Liver (tissue), 9 donors: ENCODE data around the gene CNPY4. TPM values are rescaled to one million over a fixed set of nuclear protein-coding genes. Genes with fewer than 3 reads are reported as not detected.

Experiments
- DNase-seq: peaks from one replicate; pipeline ENCODE4 v3.0.0-alpha.2; 2017; ENCODE audit warnings: low spot score
- H3K27ac ChIP-seq, 2 donors: one replicate each; pipeline ENCODE4 v1.7.0; 2013; ENCODE audit warnings: inconsistent platforms in 2 of 2, low read length in 2 of 2, control low read depth in 1 of 2, low read depth in 1 of 2, mild to moderate bottlenecking in 1 of 2
- H3K27me3 ChIP-seq, 4 donors: one replicate each; pipeline versions ENCODE4 v1.6.1 to v1.7.0; 2013; ENCODE audit warnings: low read length in 3 of 4, inconsistent platforms in 1 of 4, mild to moderate bottlenecking in 1 of 4, moderate library complexity in 1 of 4; ENCODE audit not compliant: control insufficient read depth in 4 of 4, insufficient read depth in 4 of 4
- H3K36me3 ChIP-seq, 4 donors: one replicate each; pipeline versions ENCODE4 v1.6.1 to v1.7.0; 2013; ENCODE audit warnings: low read length in 3 of 4, mild to moderate bottlenecking in 3 of 4, low read depth in 1 of 4, moderate library complexity in 1 of 4; ENCODE audit not compliant: control insufficient read depth in 4 of 4, insufficient read depth in 3 of 4
- H3K4me1 ChIP-seq, 4 donors: one replicate each; pipeline versions ENCODE4 v1.6.1 to v1.7.0; 2013; ENCODE audit warnings: low read length in 3 of 4, mild to moderate bottlenecking in 3 of 4, moderate library complexity in 1 of 4; ENCODE audit not compliant: control insufficient read depth in 4 of 4, insufficient read depth in 4 of 4
- H3K4me3 ChIP-seq, 3 donors: one replicate each; pipeline versions ENCODE4 v1.6.1 to v1.7.0; 2013; ENCODE audit warnings: low read length in 3 of 3, control low read depth in 1 of 3, low read depth in 1 of 3, mild to moderate bottlenecking in 1 of 3
- H3K9ac ChIP-seq, 2 donors: one replicate each; pipeline ENCODE4 v1.7.0; 2013; ENCODE audit warnings: low read length in 2 of 2, mild to moderate bottlenecking in 2 of 2, moderate library complexity in 2 of 2, control low read depth in 1 of 2, low read depth in 1 of 2
- H3K9me3 ChIP-seq, 4 donors: one replicate each; pipeline versions ENCODE4 v1.6.1 to v1.7.0; 2013; ENCODE audit warnings: low read length in 3 of 4; ENCODE audit not compliant: control insufficient read depth in 4 of 4
- CTCF ChIP-seq: fragments of 150-350 bp; IDR thresholded peaks from 2 replicates; pipeline ENCODE4 v1.5.1; 2017; ENCODE audit warnings: improper control_type of control experiment, low read depth, low read length; ENCODE audit not compliant: missing input control
- EGR1 ChIP-seq, 2 donors: IDR thresholded peaks; 2 replicates each; pipeline ENCODE4 v1.6.1; 2016 to 2018; ENCODE audit warnings: antibody characterized with exemption in 2 of 2, low read depth in 2 of 2
- FOXA1 ChIP-seq: IDR thresholded peaks from 2 replicates; pipeline ENCODE4 v1.6.1; 2016; ENCODE audit warnings: antibody characterized with exemption
- FOXA2 ChIP-seq: IDR thresholded peaks from 2 replicates; pipeline ENCODE4 v1.6.1; 2016; ENCODE audit warnings: antibody characterized with exemption
- GABPA ChIP-seq, 2 donors: IDR thresholded peaks in 1 of 2; conservative IDR thresholded peaks in 1 of 2; 2 replicates each; pipeline ENCODE4 v1.6.1; 2016; ENCODE audit warnings: antibody characterized with exemption in 2 of 2, mild to moderate bottlenecking in 1 of 2, moderate library complexity in 1 of 2
- HNF4A ChIP-seq, 2 donors: conservative IDR thresholded peaks; 2 replicates each; pipeline ENCODE4 v1.6.1; 2016; ENCODE audit warnings: antibody characterized with exemption in 2 of 2, mild to moderate bottlenecking in 2 of 2
- HNF4G ChIP-seq: IDR thresholded peaks from 2 replicates; pipeline ENCODE4 v1.6.1; 2016; ENCODE audit warnings: antibody characterized with exemption
- JUND ChIP-seq, 2 donors: IDR thresholded peaks; 2 replicates each; pipeline ENCODE4 v1.6.1; 2016; ENCODE audit warnings: antibody characterized with exemption in 2 of 2
- MAX ChIP-seq: IDR thresholded peaks from 2 replicates; pipeline ENCODE4 v1.6.1; 2016; ENCODE audit warnings: antibody characterized with exemption
- NR2F2 ChIP-seq: IDR thresholded peaks from 2 replicates; pipeline ENCODE4 v1.6.1; 2016; ENCODE audit warnings: antibody characterized with exemption
- RAD21 ChIP-seq, 2 donors: IDR thresholded peaks; 2 replicates each; pipeline ENCODE4 v1.6.1; 2016; ENCODE audit warnings: antibody characterized with exemption in 2 of 2, mild to moderate bottlenecking in 2 of 2
- RXRA ChIP-seq, 2 donors: IDR thresholded peaks; 2 replicates each; pipeline ENCODE4 v1.6.1; 2017 to 2018; ENCODE audit warnings: antibody characterized with exemption in 2 of 2, mild to moderate bottlenecking in 1 of 2
- SP1 ChIP-seq: IDR thresholded peaks from 2 replicates; pipeline ENCODE4 v1.6.1; 2018; ENCODE audit warnings: antibody characterized with exemption, mild to moderate bottlenecking
- TAF1 ChIP-seq: conservative IDR thresholded peaks from 2 replicates; pipeline ENCODE4 v1.6.1; 2016; ENCODE audit warnings: antibody characterized with exemption, mild to moderate bottlenecking
- YY1 ChIP-seq: IDR thresholded peaks from 2 replicates; pipeline ENCODE4 v1.6.1; 2016; ENCODE audit warnings: antibody characterized with exemption, mild to moderate bottlenecking
- WGBS: extraction: QIAGEN DNeasy Blood & Tissue Kit; methylation state at CpG from one replicate; pipeline ENCODE4 v1.1.7; 2013; 5-methylcytosine and 5-hydroxymethylcytosine counted together
- polyA plus RNA-seq, 2 donors: library from polyadenylated mRNA; stranded (reverse) in 1 of 2; unstranded in 1 of 2; fragments of 200-250 nt in 1 of 2; fragments of >200 nt in 1 of 2; fragmentation: Nextera tagmentation in 1 of 2; extraction: Ambion mirVana in 1 of 2; gene quantifications; one replicate each; pipeline versions ENCODE4 v1.2.1 to v1.2.3, GENCODE V29; 2013 to 2015
- total RNA-seq, 2 donors: library from RNA; depleted of rRNA; stranded (reverse); fragments of >200 nt; gene quantifications; one replicate each; pipeline ENCODE4 v1.2.3, GENCODE V29; 2014
- TF ChIP-seq, protein P1 (sequence below): IDR thresholded peaks from 2 replicates; pipeline ENCODE4 v1.6.1; 2016; ENCODE audit warnings: antibody characterized with exemption
- TF ChIP-seq, protein P2 (sequence below): IDR thresholded peaks from 2 replicates; pipeline ENCODE4 v1.6.1; 2016; ENCODE audit warnings: antibody characterized with exemption
- TF ChIP-seq, protein P3 (sequence below): IDR thresholded peaks from 2 replicates; pipeline ENCODE4 v1.6.1; 2016; ENCODE audit warnings: antibody characterized with exemption, mild to moderate bottlenecking
- donor health status: healthy.
- donor health status: healthy.
- donor health status: healthy.
- donor health status: healthy.
- donor health status: healthy.

The CNPY4 gene
- total and polyA plus RNA-seq, 4 donors: 1.9 to 11.9 (median 3.8) TPM

DNA sequence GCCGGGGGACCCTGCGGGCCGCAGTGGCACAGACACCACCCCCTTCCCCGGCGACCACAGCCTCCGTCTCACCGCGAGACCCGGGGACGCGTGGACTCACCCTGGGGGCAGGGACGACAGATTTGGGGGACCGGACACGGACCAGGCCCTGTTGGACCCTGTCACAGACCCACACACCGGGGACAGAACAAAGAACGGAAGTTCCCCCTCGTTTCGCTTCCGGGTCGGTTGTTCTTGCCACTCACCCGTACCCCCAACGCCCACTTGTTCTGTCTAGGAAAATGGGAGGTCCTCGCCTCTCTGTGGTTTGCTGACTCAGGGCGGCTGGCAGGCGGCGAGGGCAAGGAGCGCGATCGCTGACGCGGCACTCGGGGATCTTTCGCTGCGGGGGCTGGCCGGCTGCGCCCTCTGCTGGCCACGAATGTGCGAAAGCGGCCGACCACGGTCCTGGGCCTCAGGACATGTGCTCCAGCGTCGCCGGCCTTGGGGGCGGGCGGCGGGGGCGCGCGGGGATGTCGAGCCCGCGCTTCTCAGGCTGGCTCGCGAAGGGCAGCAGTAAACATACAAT is 37.8 kb upstream of the CNPY4 start, which contains the start of gene ZNF3:
ZNF3 (minus strand) TSS at position 189 of the 568 bp plus-strand sequence. CDS start 4,366 bp downstream, outside the sequence.
- H3K36me3 ChIP-seq: peaks cover 0 to 10% (median 4%) of the 10 kb centered on the region in 4 donors
- peaks cover 12 to 34% (median 29%) of the 10 kb centered on the region in 4 donors for H3K4me1 ChIP-seq
- peak within 1 kb of the TSS; percentile 88 to 96 for H3K9ac ChIP-seq
- DNase-seq: peak; percentile 98
- under 1% methylated on average over 55 of the region's 55 CpGs for WGBS
- H3K4me3 ChIP-seq: peak within 1 kb of the TSS; percentile 80 to 90 (median 83)
- H3K9me3 ChIP-seq: no peaks in the 10 kb centered on the region
- no peaks in the 10 kb centered on the region for H3K27me3 ChIP-seq
- peak within 1 kb of the TSS; percentile 89 to 90 for H3K27ac ChIP-seq
- TF ChIP-seq, protein P1, sequence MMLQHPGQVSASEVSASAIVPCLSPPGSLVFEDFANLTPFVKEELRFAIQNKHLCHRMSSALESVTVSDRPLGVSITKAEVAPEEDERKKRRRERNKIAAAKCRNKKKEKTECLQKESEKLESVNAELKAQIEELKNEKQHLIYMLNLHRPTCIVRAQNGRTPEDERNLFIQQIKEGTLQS: no peak
- no peak for TF ChIP-seq MAX
- TF ChIP-seq, protein P2, sequence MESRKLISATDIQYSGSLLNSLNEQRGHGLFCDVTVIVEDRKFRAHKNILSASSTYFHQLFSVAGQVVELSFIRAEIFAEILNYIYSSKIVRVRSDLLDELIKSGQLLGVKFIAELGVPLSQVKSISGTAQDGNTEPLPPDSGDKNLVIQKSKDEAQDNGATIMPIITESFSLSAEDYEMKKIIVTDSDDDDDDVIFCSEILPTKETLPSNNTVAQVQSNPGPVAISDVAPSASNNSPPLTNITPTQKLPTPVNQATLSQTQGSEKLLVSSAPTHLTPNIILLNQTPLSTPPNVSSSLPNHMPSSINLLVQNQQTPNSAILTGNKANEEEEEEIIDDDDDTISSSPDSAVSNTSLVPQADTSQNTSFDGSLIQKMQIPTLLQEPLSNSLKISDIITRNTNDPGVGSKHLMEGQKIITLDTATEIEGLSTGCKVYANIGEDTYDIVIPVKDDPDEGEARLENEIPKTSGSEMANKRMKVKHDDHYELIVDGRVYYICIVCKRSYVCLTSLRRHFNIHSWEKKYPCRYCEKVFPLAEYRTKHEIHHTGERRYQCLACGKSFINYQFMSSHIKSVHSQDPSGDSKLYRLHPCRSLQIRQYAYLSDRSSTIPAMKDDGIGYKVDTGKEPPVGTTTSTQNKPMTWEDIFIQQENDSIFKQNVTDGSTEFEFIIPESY: peak; percentile 45
- peak; percentile 88 for TF ChIP-seq CTCF
- peak; percentile 31 for TF ChIP-seq HNF4G
- peak; percentile 83 for TF ChIP-seq YY1
- TF ChIP-seq JUND (IDR thresholded peaks at IDR 0.05): peak; percentile 31 to 69
- TF ChIP-seq HNF4A (conservative IDR thresholded peaks at IDR 0.05): peak; percentile 65 to 70
- peak; percentile 70 to 72 for TF ChIP-seq RXRA (IDR thresholded peaks at IDR 0.05)
- TF ChIP-seq, protein P3, sequence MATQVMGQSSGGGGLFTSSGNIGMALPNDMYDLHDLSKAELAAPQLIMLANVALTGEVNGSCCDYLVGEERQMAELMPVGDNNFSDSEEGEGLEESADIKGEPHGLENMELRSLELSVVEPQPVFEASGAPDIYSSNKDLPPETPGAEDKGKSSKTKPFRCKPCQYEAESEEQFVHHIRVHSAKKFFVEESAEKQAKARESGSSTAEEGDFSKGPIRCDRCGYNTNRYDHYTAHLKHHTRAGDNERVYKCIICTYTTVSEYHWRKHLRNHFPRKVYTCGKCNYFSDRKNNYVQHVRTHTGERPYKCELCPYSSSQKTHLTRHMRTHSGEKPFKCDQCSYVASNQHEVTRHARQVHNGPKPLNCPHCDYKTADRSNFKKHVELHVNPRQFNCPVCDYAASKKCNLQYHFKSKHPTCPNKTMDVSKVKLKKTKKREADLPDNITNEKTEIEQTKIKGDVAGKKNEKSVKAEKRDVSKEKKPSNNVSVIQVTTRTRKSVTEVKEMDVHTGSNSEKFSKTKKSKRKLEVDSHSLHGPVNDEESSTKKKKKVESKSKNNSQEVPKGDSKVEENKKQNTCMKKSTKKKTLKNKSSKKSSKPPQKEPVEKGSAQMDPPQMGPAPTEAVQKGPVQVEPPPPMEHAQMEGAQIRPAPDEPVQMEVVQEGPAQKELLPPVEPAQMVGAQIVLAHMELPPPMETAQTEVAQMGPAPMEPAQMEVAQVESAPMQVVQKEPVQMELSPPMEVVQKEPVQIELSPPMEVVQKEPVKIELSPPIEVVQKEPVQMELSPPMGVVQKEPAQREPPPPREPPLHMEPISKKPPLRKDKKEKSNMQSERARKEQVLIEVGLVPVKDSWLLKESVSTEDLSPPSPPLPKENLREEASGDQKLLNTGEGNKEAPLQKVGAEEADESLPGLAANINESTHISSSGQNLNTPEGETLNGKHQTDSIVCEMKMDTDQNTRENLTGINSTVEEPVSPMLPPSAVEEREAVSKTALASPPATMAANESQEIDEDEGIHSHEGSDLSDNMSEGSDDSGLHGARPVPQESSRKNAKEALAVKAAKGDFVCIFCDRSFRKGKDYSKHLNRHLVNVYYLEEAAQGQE: peak; percentile 85
- TF ChIP-seq TAF1: no peak
- TF ChIP-seq EGR1 (IDR thresholded peaks at IDR 0.05; ENCODE audit: low read depth in 2 of 2): peak; percentile 90 to 96
- peak; percentile 85 for TF ChIP-seq SP1
- TF ChIP-seq GABPA (IDR thresholded peaks at IDR 0.05 in 1 of 2, conservative IDR thresholded peaks at IDR 0.05 in 1 of 2): peak; percentile 96 to 98
- peak; percentile 84 for TF ChIP-seq FOXA1
- TF ChIP-seq RAD21 (IDR thresholded peaks at IDR 0.05): peak; percentile 87 to 92
- TF ChIP-seq FOXA2: peak; percentile 22
- peak; percentile 68 for TF ChIP-seq NR2F2
